ENCODE data around the gene ZNF512B.

Gene ZNF512B

GRCh38 chr20:63952769-63953168 lies 17.0 kb downstream of the ZNF512B start:
- Histone ChIP-seq H3K27ac (ENCODE audit: extremely low read depth, low read depth, low read length) (no peak overlapping the region), H3K36me3 (ENCODE audit: control insufficient read depth in 2 of 2, insufficient read depth in 1 of 2, low read length in 2 of 2) (peaks cover 0 to 5% of the 10 kb centered on the region in 2 experiments; a peak in 1 of 3 replicates), H3K4me3 (ENCODE audit: low read depth, low read length) (no peak overlapping the region), H3K4me1 (ENCODE audit: control insufficient read depth, insufficient read depth, low read length) (peaks cover 3% of the 10 kb centered on the region; the same call in 1 of the 2 replicates), H3K9me3 (ENCODE audit: control insufficient read depth, insufficient read depth, low read depth, low read length) (no peaks in the 10 kb centered on the region)
- POLR2A ChIA-PET = no interaction called here
- CTCF ChIA-PET = interaction anchor here (0.6 to 0.7 kb wide), 2 partner anchors 320 to 416 kb away, joined by 3 to 5 read pairs; no protein-coding TSS in a partner anchor
- TF ChIP-seq ZNF449 (tag by site-specific recombination; IDR thresholded peaks at IDR 0.05) = no peak
- no peak for TF ChIP-seq ZBTB6 (tag by site-specific recombination; IDR thresholded peaks at IDR 0.05)
- TF ChIP-seq ZNF843 (tag by site-specific recombination; IDR thresholded peaks at IDR 0.05) = no peak
- TF ChIP-seq ZBTB44 (tag by site-specific recombination; IDR thresholded peaks at IDR 0.05) = no peak
- 0 out of 2 replicates have a peak, but pooled peaks have one; percentile 10 for TF ChIP-seq ZFHX2 (tag by site-specific recombination; conservative IDR thresholded peaks at IDR 0.05)
- no peak for TF ChIP-seq ZNF140 (tag by site-specific recombination; IDR thresholded peaks at IDR 0.05)
- no peak for TF ChIP-seq TRIM28 (IDR thresholded peaks at IDR 0.05; ENCODE audit: borderline replicate concordance, low read length)
- peak; percentile 86 for TF ChIP-seq KLF1 (tag by site-specific recombination; IDR thresholded peaks at IDR 0.05)
- TF ChIP-seq GLIS2 (tag by site-specific recombination; IDR thresholded peaks at IDR 0.05) = no peak
- no peak for TF ChIP-seq WT1 (tag by site-specific recombination; IDR thresholded peaks at IDR 0.05)
- TF ChIP-seq KLF7 (tag by site-specific recombination; IDR thresholded peaks at IDR 0.05; ENCODE audit: borderline replicate concordance) = 0 out of 2 replicates have a peak, but pooled peaks have one; percentile 15
- no peak for TF ChIP-seq ZFP37 (tag by site-specific recombination; IDR thresholded peaks at IDR 0.05)
- TF ChIP-seq ZNF529 (tag by site-specific recombination; IDR thresholded peaks at IDR 0.05; ENCODE audit: insufficient replicate concordance) = no peak
- no peak for TF ChIP-seq ZNF311 (tag by site-specific recombination; IDR thresholded peaks at IDR 0.05; ENCODE audit: borderline replicate concordance)
- TF ChIP-seq ZNF776 (tag by site-specific recombination; IDR thresholded peaks at IDR 0.05; ENCODE audit: borderline replicate concordance) = no peak
- no peak for TF ChIP-seq BCL11A (tag by site-specific recombination; IDR thresholded peaks at IDR 0.05; ENCODE audit: low read depth)
- no peak for TF ChIP-seq ZNF10 (tag by site-specific recombination; IDR thresholded peaks at IDR 0.05)
- TF ChIP-seq ZNF248 (tag by site-specific recombination; IDR thresholded peaks at IDR 0.05) = no peak
- no peak for TF ChIP-seq MEIS1 (CRISPR knock-in tag; IDR thresholded peaks at IDR 0.05; ENCODE audit: borderline replicate concordance)
- TF ChIP-seq ZNF626 (tag by site-specific recombination; IDR thresholded peaks at IDR 0.05) = no peak
- TF ChIP-seq HOXD13 (CRISPR knock-in tag; IDR thresholded peaks at IDR 0.05; ENCODE audit: borderline replicate concordance) = no peak
- 0 out of 2 replicates have a peak, but pooled peaks have one; percentile 33 for TF ChIP-seq SCRT1 (tag by site-specific recombination; IDR thresholded peaks at IDR 0.05; ENCODE audit: borderline replicate concordance)
- no peak for TF ChIP-seq ZSCAN16 (tag by site-specific recombination; IDR thresholded peaks at IDR 0.05)
- TF ChIP-seq ELK4 (IDR thresholded peaks at IDR 0.05; ENCODE audit: borderline replicate concordance, low read depth, low read length) = no peak
- TF ChIP-seq KLF17 (tag by site-specific recombination; IDR thresholded peaks at IDR 0.05) = peak; percentile 78
- TF ChIP-seq ZNF549 (tag by site-specific recombination; IDR thresholded peaks at IDR 0.05) = no peak
- TF ChIP-seq EGR2 (tag by site-specific recombination; IDR thresholded peaks at IDR 0.05; ENCODE audit: low read depth) = 0 out of 2 replicates have a peak, but pooled peaks have one; percentile 6
- peak; percentile 72 for TF ChIP-seq GLIS1 (tag by site-specific recombination; IDR thresholded peaks at IDR 0.05)
- TF ChIP-seq ZNF513 (tag by site-specific recombination; IDR thresholded peaks at IDR 0.05) = no peak
- TF ChIP-seq BCL11B (tag by site-specific recombination; IDR thresholded peaks at IDR 0.05; ENCODE audit: low read depth) = no peak
- TF ChIP-seq SCRT2 (tag by site-specific recombination; IDR thresholded peaks at IDR 0.05) = peak; percentile 65
- TF ChIP-seq ZNF433 (tag by site-specific recombination; IDR thresholded peaks at IDR 0.05; ENCODE audit: low read depth) = no peak

Data from HEK293 (cell line).